HTR-8/SVneo (cell line): ENCODE results near the gene ATP2A3.

Source experiments
- DNase-seq: peaks from one replicate; pipeline ENCODE4 v3.0.0; 2011; ENCODE audit warnings: low spot score, mixed read lengths; ENCODE audit not compliant: insufficient read length
- FAIRE-seq: peaks from 2 replicates; lab custom pipeline; 2011; peaks lifted over from hg19 to GRCh38; lab: Jason Lieb, UNC

The ATP2A3 gene

DNA sequence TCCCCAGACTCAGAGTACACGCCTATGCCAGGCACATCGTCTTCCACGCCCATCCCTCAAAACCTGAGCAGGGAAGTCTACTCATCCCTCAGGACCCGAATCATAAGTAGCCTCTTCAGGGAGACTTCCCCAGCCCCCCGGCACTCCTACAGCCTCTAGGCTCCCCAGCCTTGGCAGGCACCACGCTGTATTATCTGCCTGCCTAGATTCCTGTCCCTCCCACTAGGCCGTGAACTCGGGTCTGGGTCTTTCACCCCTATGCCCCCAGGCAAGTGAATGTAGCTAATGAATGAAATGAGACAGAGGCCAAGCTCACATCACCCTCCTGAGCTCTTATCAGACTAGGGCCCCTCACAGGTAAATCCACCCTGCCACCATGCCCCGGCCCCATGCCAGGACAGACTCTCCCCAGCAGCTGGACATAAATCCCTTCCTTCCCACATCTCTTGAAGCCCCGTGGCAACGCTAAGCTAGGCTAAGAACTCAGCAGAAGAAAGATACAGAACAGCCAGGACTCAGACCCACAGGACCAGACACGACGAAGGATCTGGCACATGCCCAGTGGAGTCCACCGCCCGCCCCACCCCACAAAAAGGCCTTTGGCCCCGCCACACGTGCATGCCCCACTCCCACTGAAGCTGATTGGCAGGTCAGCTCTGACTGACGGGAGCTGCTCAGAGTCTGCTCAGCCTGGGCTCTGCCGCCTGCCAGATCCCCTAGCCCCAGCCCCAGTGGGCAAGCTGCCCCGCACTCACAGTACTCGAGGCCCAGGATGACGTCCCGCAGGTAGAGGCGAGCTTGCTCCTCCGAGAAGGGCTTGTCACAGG, 84.4 kb downstream of the ATP2A3 start:
- FAIRE-seq: no peak

DNA sequence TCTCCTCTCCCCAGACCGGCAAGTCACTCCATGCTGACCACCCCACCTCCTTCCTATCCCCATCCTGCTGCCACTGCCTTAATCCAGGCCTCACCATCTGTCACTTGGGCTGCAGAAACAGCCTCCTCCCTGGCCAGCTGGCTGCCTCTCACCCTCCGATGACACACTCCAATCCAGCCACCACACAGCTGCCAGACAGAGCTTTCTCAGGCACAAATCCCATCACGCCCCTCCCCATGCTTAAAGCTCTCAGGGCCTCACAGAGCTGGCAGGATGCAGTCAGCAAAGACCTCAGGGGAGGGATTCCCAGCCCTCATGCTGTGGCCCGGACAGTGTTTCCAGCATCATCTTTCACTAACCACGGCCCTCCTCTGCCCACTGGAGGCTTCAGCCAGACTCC, 85.1 kb downstream of the ATP2A3 start:
- FAIRE-seq (no peak), DNase-seq (no peak)

More for the DNA sequence above, 84.4 kb downstream of the ATP2A3 start:
- no peak for DNase-seq

DNA sequence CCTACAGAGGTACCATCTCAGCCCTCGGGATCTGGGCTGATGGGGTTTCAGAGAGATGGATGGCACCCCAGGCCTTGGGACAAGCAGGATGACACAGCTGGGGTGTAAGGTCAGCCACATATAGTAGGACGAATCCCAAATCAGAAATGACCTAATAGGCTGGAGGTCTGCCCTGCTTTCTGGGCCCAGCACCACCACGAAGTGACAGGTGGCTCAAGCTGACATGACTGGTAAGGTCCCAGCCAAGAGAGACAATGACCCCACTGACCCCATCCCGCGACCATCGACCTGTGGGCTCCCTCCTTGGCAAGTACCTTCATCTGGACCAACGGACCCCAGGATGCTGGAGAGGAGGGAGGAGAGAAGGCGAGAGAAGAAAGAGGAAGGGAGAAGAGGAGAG, 87.0 kb downstream of the ATP2A3 start:
- FAIRE-seq (no peak), DNase-seq (no peak)

DNA sequence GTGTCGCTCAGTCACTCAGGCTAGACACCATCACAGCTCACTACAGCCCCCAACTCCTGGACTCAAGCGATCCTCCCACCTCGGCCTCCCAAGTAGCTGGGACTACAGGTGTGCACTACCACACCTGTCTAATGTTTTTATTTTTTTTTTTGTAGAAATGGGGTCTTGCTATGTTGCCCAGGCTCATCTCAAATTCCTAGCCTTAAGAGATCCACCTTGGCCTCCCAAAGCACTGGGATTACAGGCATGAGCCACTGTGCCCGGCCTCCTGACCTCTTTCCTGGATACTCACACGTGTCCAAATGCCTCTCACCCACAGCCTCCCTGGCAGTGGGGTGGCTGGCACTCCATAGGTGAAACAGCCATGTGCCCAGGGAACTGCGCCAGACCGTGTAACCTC, 88.9 kb downstream of the ATP2A3 start:
- DNase-seq (no peak), FAIRE-seq (no peak)
